Brain microvascular endothelial cell (primary cell): Measurements from ENCODE around the gene MRGPRE.

ENCODE experiments used
- DNase-seq: peaks from one replicate; pipeline ENCODE4 v3.0.0-alpha.2; 2020
- H3K27ac ChIP-seq: fragments of 250-450 bp; sonication (Bioruptor Pico); 2 replicates; pipeline ENCODE4 v1.5.1; 2020; ENCODE audit warnings: mild to moderate bottlenecking, moderate library complexity
- H3K27me3 ChIP-seq: fragments of 250-450 bp; sonication (Bioruptor Pico); replicated peaks from 2 replicates; pipeline ENCODE4 v1.5.1; 2020; ENCODE audit warnings: mild to moderate bottlenecking
- H3K36me3 ChIP-seq: fragments of 250-450 bp; sonication (Bioruptor Pico); replicated peaks from 2 replicates; pipeline ENCODE4 v1.5.1; 2020; ENCODE audit warnings: mild to moderate bottlenecking
- H3K4me3 ChIP-seq: 2 replicates; pipeline ENCODE4 v1.5.1; 2011; ENCODE audit warnings: low read depth, mild to moderate bottlenecking, control low read depth, low read length, moderate library complexity
- in situ Hi-C: cut with HindIII; loops from 2 replicates; pipeline ENCODE4 v1.10.0; 2017; ENCODE audit warnings: low sequenced_read_pairs, low pct_ligation_motif_present
- TF ChIP-seq, protein P1 (sequence below): IDR thresholded peaks from 2 replicates; pipeline ENCODE4 v1.5.1; 2011; ENCODE audit warnings: low read depth, mild to moderate bottlenecking, moderate library complexity, low read length, control low read depth, inconsistent platforms; ENCODE audit errors: missing control alignments

Gene MRGPRE

GRCh38 chr11:3225826-3226750 lies 6.1 kb downstream of the MRGPRE start:
- in situ Hi-C loops, result no loop called here
- H3K27me3 ChIP-seq, result peaks cover 28% of the 10 kb centered on the region
- no peaks in the 10 kb centered on the region for H3K36me3 ChIP-seq

GRCh38 chr11:3225159-3225758 lies 7.0 kb downstream of the MRGPRE start:
- Histone ChIP-seq H3K36me3 (no peaks in the 10 kb centered on the region), H3K27me3 (peaks cover 29% of the 10 kb centered on the region), H3K27ac (no peak overlapping the region), H3K4me3 (no peak overlapping the region)
- DNase-seq, result no peak
- in situ Hi-C loops, result no loop called here
- TF ChIP-seq, protein P1, sequence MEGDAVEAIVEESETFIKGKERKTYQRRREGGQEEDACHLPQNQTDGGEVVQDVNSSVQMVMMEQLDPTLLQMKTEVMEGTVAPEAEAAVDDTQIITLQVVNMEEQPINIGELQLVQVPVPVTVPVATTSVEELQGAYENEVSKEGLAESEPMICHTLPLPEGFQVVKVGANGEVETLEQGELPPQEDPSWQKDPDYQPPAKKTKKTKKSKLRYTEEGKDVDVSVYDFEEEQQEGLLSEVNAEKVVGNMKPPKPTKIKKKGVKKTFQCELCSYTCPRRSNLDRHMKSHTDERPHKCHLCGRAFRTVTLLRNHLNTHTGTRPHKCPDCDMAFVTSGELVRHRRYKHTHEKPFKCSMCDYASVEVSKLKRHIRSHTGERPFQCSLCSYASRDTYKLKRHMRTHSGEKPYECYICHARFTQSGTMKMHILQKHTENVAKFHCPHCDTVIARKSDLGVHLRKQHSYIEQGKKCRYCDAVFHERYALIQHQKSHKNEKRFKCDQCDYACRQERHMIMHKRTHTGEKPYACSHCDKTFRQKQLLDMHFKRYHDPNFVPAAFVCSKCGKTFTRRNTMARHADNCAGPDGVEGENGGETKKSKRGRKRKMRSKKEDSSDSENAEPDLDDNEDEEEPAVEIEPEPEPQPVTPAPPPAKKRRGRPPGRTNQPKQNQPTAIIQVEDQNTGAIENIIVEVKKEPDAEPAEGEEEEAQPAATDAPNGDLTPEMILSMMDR, result no peak

More at GRCh38 chr11:3225826-3226750, 6.1 kb downstream of the MRGPRE start:
- Histone ChIP-seq H3K27ac (no peak overlapping the region), H3K4me3 (no peak overlapping the region)
- TF ChIP-seq, protein P1, result no peak
- no peak for DNase-seq

- Histone ChIP-seq H3K27ac (no peak overlapping the region), H3K4me3 (no peak overlapping the region), H3K27me3 (peaks cover 35% of the 10 kb centered on the region), H3K36me3 (no peaks in the 10 kb centered on the region)
- TF ChIP-seq, protein P1, result no peak
- no peak for DNase-seq
- in situ Hi-C loops, result no loop called here
Observed at GRCh38 chr11:3224401-3225057, 7.7 kb downstream of the MRGPRE start.

DNA sequence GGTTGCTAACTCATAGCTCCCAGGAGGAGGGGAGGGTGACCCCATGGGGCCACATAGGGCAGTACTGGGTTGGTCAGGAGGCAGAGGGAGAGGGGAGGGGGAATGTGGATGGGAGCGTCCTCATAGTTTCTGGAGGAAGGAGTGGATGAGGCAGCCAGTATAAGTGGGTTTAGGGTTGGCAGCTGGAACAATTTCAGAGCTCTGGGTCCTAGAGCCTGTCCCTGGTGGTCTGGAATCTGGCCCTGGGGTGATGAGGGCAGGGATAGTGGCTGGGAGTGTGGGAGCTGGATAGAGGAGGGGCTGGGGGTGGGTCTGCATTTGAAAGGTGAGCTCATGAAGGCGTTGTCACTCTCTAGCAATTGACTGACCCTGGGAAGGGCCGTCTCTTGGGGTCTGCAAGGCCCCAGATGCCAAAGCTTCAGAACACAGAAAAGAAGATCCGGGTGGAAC lies 8.3 kb downstream of the MRGPRE start:
- no peak overlapping the region for H3K27ac ChIP-seq
- in situ Hi-C loops, result no loop called here
- H3K4me3 ChIP-seq, result no peak overlapping the region
- no peaks in the 10 kb centered on the region for H3K36me3 ChIP-seq
- no peak for DNase-seq
- TF ChIP-seq, protein P1, result no peak
- H3K27me3 ChIP-seq, result peaks cover 37% of the 10 kb centered on the region

DNA sequence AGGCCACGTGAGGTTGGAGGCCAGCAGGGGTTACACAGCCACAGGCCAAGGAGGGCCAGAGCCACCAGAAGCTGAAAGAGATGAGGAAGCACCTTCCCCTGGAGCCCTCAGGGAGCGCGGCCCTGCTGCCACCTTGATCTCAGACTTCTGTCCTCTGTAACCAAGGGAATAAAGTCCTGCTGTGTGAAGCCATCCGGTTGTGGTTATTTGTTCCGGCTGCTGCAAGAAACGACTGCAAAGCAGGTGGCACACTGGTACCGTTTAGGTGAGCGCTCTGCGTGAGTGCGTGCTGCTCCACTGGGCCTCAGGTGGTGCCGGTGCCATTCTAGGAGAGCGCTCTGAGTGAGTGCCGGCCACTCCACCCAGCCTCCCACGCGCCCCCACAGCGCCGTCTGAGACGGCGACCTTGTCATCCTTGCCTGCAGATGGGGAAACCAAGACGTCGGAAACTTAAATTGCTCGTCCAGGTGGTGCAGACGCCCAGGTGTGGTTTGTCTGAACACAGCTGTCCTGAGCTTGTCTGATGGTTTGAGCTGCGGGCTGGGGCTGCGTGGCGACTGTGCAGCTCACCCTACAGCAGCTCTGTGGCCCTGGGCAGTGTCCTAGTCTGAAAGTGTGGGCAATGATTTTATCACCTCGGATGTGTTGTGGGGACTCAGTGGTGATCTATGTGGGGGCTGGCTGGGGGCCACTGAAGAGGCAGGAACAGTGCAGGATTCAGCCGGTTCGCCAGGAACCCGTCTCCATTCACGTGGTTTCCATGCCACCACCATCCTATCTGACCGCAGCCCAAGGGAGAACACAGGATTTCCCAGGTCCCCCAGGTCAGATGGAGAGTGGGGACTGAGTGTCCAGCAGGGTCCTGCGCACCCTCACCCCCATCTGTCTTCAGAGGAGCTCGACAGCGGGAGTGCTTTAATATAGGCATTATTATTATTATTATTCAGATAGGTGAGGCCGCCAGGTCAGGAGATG lies 9.0 kb downstream of the MRGPRE start:
- peaks cover 37% of the 10 kb centered on the region for H3K27me3 ChIP-seq
- H3K27ac ChIP-seq, result no peak overlapping the region
- H3K4me3 ChIP-seq, result no peak overlapping the region
- TF ChIP-seq, protein P1, result no peak
- no peaks in the 10 kb centered on the region for H3K36me3 ChIP-seq
- in situ Hi-C loops, result no loop called here
- no peak for DNase-seq
